Measurements from ENCODE around the gene POU2F1.
"Not testable (repeated sequence)": the region's sequence is repeated elsewhere in the genome, so short reads cannot be mapped to it uniquely, and the experiment has no call there.

POU2F1 gene

GRCh38 chr1:167274061-167274460 is 53.4 kb downstream of the POU2F1 start:
- no peak for DNase-seq

- DNase-seq = no peak
Observed at GRCh38 chr1:167276969-167277368, 56.3 kb downstream of the POU2F1 start.

- no peak for DNase-seq
Observed at GRCh38 chr1:167278497-167278896, 57.8 kb downstream of the POU2F1 start.

GRCh38 chr1:167280912-167281311 is 60.2 kb downstream of the POU2F1 start:
- no peak for DNase-seq

- no peak for DNase-seq
Observed at GRCh38 chr1:167288390-167289074, 67.8 kb downstream of the POU2F1 start.

GRCh38 chr1:167289075-167289442 is 68.4 kb downstream of the POU2F1 start:
- no peak for DNase-seq

GRCh38 chr1:167289966-167290365 is 69.3 kb downstream of the POU2F1 start:
- DNase-seq = no peak

- no peak for DNase-seq
Observed at GRCh38 chr1:167291539-167292185, 71.0 kb downstream of the POU2F1 start.

- no peak for DNase-seq
Observed at GRCh38 chr1:167292216-167292615, 71.5 kb downstream of the POU2F1 start.

GRCh38 chr1:167293057-167293456 is 72.4 kb downstream of the POU2F1 start:
- DNase-seq = no peak

GRCh38 chr1:167294528-167294927 is 73.8 kb downstream of the POU2F1 start:
- no peak for DNase-seq

GRCh38 chr1:167297222-167298214 is 76.8 kb downstream of the POU2F1 start:
- DNase-seq = no peak

GRCh38 chr1:167298325-167298724 is 77.6 kb downstream of the POU2F1 start:
- DNase-seq = no peak

GRCh38 chr1:167301355-167301754 is 80.7 kb downstream of the POU2F1 start:
- DNase-seq = no peak

- no peak for DNase-seq
Observed at GRCh38 chr1:167304165-167304564, 83.5 kb downstream of the POU2F1 start.

GRCh38 chr1:167305059-167305705 is 84.5 kb downstream of the POU2F1 start:
- no peak for DNase-seq

- DNase-seq = no peak
Observed at GRCh38 chr1:167305706-167306277, 85.1 kb downstream of the POU2F1 start.

- DNase-seq = no peak
Observed at GRCh38 chr1:167310732-167311131, 90.0 kb downstream of the POU2F1 start.

GRCh38 chr1:167312871-167313270 is 92.2 kb downstream of the POU2F1 start:
- DNase-seq = no peak

GRCh38 chr1:167314671-167315070 is 94.0 kb downstream of the POU2F1 start:
- no peak for DNase-seq

- no peak for DNase-seq
Observed at GRCh38 chr1:167317463-167317862, 96.8 kb downstream of the POU2F1 start.

- not testable (repeated sequence) for DNase-seq
Observed at GRCh38 chr1:167319206-167319605, 98.5 kb downstream of the POU2F1 start.

GRCh38 chr1:167322483-167322882 is 101.8 kb downstream of the POU2F1 start:
- DNase-seq = no peak
